ENCODE results near the gene EIF2S3.

DNA sequence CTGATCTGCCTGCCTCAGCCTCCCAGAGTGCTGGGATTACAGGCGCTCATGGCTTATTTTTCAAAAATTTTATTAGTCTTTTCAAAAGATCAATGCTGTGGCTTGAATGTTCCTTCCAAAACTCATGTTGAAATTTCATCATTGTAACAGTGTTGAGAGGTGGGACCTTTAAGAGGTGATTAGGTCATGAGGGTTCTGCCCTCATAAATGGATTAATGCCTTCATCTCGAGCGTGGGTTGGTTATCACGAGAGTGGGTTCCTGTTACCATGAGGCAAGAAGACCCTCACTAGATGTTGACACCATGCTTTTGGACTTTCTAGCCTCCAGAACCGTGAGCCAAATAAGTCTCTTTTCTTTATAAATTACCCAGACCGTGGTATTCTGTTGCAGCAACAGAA is 30.3 kb downstream of the EIF2S3 start:
- TF ChIP-seq POLR2AphosphoS5 (IDR thresholded peaks at IDR 0.05; ENCODE audit: low read depth, low read length), result no peak
- no peak for TF ChIP-seq TAF1 (IDR thresholded peaks at IDR 0.05; ENCODE audit: low read depth, low read length)
- no peak for TF ChIP-seq POLR2A (IDR thresholded peaks at IDR 0.05; ENCODE audit: low read depth, low read length)
- TF ChIP-seq SPI1 (IDR thresholded peaks at IDR 0.05; ENCODE audit: low read depth, low read length), result no peak

All from GM12891 (cell line).